ENCODE measurements around the gene OAS3.
A peak's percentile ranks its signal among the peaks of the same experiment; 100 is the strongest.

Gene OAS3

GRCh38 chr12:113005762-113006161 is 67.5 kb downstream of the OAS3 start:
- H3K4me3 ChIP-seq (ENCODE audit: low read depth, low read length), result no peak overlapping the region
- in situ Hi-C loops (cut with HindIII; ENCODE audit: low sequenced_read_pairs), result no loop called here
- no peak for DNase-seq (ENCODE audit: low read depth, low spot score)
- TF ChIP-seq CTCF (IDR thresholded peaks at IDR 0.05; ENCODE audit: low read depth, low read length), result peak; percentile 49

- no peak overlapping the region for H3K4me3 ChIP-seq (ENCODE audit: low read depth, low read length)
- in situ Hi-C loops (cut with HindIII; ENCODE audit: low sequenced_read_pairs), result no loop called here
- DNase-seq (ENCODE audit: low read depth, low spot score), result no peak
- TF ChIP-seq CTCF (IDR thresholded peaks at IDR 0.05; ENCODE audit: low read depth, low read length), result no peak
Observed at GRCh38 chr12:113006206-113006605, 67.9 kb downstream of the OAS3 start.

DNA sequence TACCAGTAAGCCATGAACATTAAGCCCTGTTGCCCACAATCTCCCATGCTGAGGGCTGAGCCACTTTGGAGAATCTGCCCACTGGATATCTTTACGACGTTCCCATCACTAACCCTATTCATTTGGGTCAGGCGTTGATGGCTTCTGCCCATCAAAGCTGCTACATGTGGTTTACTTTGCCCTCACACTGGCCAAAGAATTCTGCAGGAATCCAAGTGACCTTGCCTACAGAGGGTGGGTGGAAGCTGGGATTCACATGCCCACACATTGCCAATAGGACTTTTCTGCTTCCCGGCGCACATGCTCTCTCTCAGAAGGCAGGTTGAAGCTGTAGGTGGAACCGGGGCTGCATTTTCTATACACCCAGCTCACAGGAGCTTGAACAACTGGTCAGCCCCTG is 68.4 kb downstream of the OAS3 start:
- no peak for TF ChIP-seq CTCF (IDR thresholded peaks at IDR 0.05; ENCODE audit: low read depth, low read length)
- no peak for DNase-seq (ENCODE audit: low read depth, low spot score)
- in situ Hi-C loops (cut with HindIII; ENCODE audit: low sequenced_read_pairs), result no loop called here
- H3K4me3 ChIP-seq (ENCODE audit: low read depth, low read length), result no peak overlapping the region

DNA sequence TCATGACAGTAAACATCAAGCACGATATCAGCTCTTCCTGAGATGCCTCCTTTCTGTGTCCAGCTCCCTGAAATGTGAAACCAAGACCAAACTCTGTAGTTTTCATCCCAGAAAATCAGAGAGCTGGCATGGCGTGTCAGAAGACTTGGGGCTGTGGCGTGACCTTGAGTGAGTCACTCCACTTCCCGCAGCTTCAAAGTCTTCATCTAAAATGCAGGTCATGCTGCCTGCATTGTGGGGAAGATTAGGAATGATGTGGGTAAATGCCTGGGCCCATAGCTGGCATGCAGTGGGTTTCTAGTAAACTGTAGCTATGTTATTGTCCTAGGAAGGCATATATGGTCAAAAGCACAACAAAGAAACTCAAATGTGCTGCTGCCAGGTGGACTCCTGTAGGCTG is 68.9 kb downstream of the OAS3 start:
- no peak for TF ChIP-seq CTCF (IDR thresholded peaks at IDR 0.05; ENCODE audit: low read depth, low read length)
- no peak overlapping the region for H3K4me3 ChIP-seq (ENCODE audit: low read depth, low read length)
- in situ Hi-C loops (cut with HindIII; ENCODE audit: low sequenced_read_pairs), result no loop called here
- DNase-seq (ENCODE audit: low read depth, low spot score), result peak; percentile 91

- TF ChIP-seq CTCF (IDR thresholded peaks at IDR 0.05; ENCODE audit: low read depth, low read length), result no peak
- no peak overlapping the region for H3K4me3 ChIP-seq (ENCODE audit: low read depth, low read length)
- in situ Hi-C loops (cut with HindIII; ENCODE audit: low sequenced_read_pairs), result no loop called here
- DNase-seq (ENCODE audit: low read depth, low spot score), result no peak
Observed at GRCh38 chr12:113010701-113011100, 72.4 kb downstream of the OAS3 start.

GRCh38 chr12:113014565-113014964 is 76.3 kb downstream of the OAS3 start:
- no peak for DNase-seq (ENCODE audit: low read depth, low spot score)
- H3K4me3 ChIP-seq (ENCODE audit: low read depth, low read length), result no peak overlapping the region
- no peak for TF ChIP-seq CTCF (IDR thresholded peaks at IDR 0.05; ENCODE audit: low read depth, low read length)
- in situ Hi-C loops (cut with HindIII; ENCODE audit: low sequenced_read_pairs), result no loop called here

- in situ Hi-C loops (cut with HindIII; ENCODE audit: low sequenced_read_pairs), result no loop called here
- no peak for TF ChIP-seq CTCF (IDR thresholded peaks at IDR 0.05; ENCODE audit: low read depth, low read length)
- no peak for DNase-seq (ENCODE audit: low read depth, low spot score)
- no peak overlapping the region for H3K4me3 ChIP-seq (ENCODE audit: low read depth, low read length)
Observed at GRCh38 chr12:113016796-113017195, 78.5 kb downstream of the OAS3 start.

All from astrocyte of the spinal cord (primary cell).